ENCODE data around the gene STAT1. TPM values are rescaled to one million over a fixed set of nuclear protein-coding genes. Genes with fewer than 3 reads are reported as not detected.

Gene STAT1
- total and polyA plus RNA-seq, 12 donors, result 8.9 to 438 (median 48.6) TPM

DNA sequence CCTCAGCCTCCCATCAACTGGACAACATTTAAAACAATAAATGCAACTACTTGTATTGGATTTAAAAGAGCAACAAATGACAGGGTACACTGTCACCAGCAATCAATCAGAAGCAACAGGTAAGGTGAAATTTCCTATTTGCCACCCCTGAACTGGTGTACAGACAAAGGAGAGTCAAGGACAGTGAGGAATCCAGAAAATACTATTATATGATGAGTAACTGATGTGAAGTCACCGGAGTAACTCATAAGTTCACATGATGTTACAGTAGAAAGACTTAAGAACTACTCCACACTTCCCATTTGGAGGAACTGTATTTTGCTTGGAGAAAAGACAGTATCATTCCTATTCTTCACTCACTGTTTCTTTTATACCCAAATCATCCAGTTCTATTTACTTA is 4.1 kb upstream of the STAT1 start:
- no peaks in the 10 kb centered on the region for H3K27me3 ChIP-seq
- no peak overlapping the region for H3K4me3 ChIP-seq
- peaks cover 0 to under 1% (median 0%) of the 10 kb centered on the region in 9 donors for H3K36me3 ChIP-seq
- ATAC-seq, result no peak
- DNase-seq, result no peak
- WGBS, 2 donors, result 91 to 92% methylated on average over 1 of the region's 1 CpG
- intact Hi-C loops (cut with DNase I), result no loop called here
- H3K4me1 ChIP-seq, result peaks cover 0 to 65% (median 16%) of the 10 kb centered on the region in 9 donors
- H3K27ac ChIP-seq, result peak overlapping the region in 1 of 10 donors; percentile 49
- no peaks in the 10 kb centered on the region for H3K9me3 ChIP-seq
- TF ChIP-seq, protein P1, sequence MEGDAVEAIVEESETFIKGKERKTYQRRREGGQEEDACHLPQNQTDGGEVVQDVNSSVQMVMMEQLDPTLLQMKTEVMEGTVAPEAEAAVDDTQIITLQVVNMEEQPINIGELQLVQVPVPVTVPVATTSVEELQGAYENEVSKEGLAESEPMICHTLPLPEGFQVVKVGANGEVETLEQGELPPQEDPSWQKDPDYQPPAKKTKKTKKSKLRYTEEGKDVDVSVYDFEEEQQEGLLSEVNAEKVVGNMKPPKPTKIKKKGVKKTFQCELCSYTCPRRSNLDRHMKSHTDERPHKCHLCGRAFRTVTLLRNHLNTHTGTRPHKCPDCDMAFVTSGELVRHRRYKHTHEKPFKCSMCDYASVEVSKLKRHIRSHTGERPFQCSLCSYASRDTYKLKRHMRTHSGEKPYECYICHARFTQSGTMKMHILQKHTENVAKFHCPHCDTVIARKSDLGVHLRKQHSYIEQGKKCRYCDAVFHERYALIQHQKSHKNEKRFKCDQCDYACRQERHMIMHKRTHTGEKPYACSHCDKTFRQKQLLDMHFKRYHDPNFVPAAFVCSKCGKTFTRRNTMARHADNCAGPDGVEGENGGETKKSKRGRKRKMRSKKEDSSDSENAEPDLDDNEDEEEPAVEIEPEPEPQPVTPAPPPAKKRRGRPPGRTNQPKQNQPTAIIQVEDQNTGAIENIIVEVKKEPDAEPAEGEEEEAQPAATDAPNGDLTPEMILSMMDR (IDR thresholded peaks at IDR 0.05), result no peak

DNA sequence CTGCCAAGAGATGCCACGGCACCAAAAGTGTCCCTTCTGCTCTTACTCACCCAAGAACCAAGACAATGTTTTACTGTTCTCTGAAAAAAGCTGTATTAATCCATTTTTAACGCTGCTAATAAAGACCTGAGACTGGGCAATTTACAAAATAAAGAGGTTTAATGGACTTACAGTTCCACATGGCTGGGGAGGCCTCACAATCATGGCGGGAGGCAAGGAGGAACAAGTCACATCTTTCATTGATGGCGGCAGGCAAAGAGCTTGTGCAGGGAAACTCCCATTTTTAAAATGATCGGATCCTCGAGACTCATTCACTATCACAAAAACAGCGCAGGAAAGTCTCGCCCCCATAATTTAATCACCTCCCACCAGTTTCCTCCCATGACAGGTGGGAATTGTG is 1.9 kb upstream of the STAT1 start:
- Histone ChIP-seq H3K27ac (peak overlapping the region in 1 of 10 donors; percentile 97), H3K4me1 (peaks cover 0 to 65% (median 32%) of the 10 kb centered on the region in 9 donors), H3K36me3 (peaks cover 0 to 22% (median 0%) of the 10 kb centered on the region in 9 donors), H3K4me3 (no peak overlapping the region), H3K9me3 (no peaks in the 10 kb centered on the region), H3K27me3 (no peaks in the 10 kb centered on the region)
- DNase-seq (no peak), ATAC-seq (no peak)
- 89% methylated on average over 8 of the region's 8 CpGs for WGBS, 2 donors
- TF ChIP-seq, protein P1 (IDR thresholded peaks at IDR 0.05), result no peak
- intact Hi-C loops (cut with DNase I), result no loop called here

DNA sequence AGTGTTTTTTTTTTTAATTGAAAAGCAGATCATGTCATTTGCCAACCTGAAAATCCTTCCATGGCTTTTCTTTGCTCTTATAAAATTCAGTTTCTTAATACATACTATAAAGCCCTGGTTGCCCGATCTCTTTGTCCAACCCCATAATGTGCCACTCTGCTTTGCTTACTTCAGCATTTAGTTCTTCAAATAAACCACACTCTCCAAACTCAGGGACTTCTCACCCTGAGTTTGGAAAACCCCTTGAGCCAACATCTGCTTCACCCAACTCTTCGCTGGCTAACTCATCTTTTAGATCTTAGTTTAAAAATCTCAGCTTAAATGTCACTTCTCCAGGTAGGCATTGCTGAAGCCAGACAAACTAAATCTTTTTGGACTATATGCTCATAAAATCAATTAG is 1.3 kb upstream of the STAT1 start:
- H3K27me3 ChIP-seq, result no peaks in the 10 kb centered on the region
- peaks cover 0 to 69% (median 35%) of the 10 kb centered on the region in 9 donors for H3K4me1 ChIP-seq
- H3K4me3 ChIP-seq, result no peak overlapping the region
- H3K27ac ChIP-seq, result peak overlapping the region in 5 of 10 donors; percentile 90 to 97 (median 92)
- ATAC-seq (no peak), DNase-seq (no peak)
- no peaks in the 10 kb centered on the region for H3K9me3 ChIP-seq
- WGBS, 2 donors, result 94 to 99% methylated on average over 2 of the region's 2 CpGs
- intact Hi-C loops (cut with DNase I), result no loop called here
- TF ChIP-seq, protein P1 (IDR thresholded peaks at IDR 0.05), result no peak
- H3K36me3 ChIP-seq, result peaks cover 0 to 28% (median 0%) of the 10 kb centered on the region in 9 donors

DNA sequence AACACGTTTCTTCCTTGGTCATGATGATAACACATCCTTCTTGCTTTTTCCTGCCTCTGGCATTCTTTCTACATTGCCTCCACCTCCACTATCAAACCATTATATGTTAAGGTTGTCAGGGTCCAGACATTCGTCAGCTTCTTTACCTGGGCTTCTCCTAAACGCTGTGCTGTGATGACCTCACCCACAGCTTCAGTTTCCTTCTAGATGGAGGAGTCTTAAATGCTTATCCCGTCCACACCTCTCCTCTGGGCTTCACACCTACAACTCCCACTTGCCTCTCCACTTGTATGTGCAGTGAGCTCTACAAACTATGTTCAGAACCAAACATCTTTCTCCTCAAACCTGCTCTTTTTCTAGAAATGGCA is 666 bp upstream of the STAT1 start:
- TF ChIP-seq, protein P1 (IDR thresholded peaks at IDR 0.05), result no peak
- intact Hi-C loops (cut with DNase I), result loop anchor here in 3 of 10 donors (1.0 to 5.0 kb wide), 3 partner anchors 132 to 162 kb away; partner anchors contain the start of gene GLS (in 3 of the 3)
- 38 to 42% methylated on average over 4 of the region's 4 CpGs for WGBS, 2 donors

More for the DNA sequence above, 666 bp upstream of the STAT1 start:
- H3K4me1 ChIP-seq, result peaks cover 0 to 70% (median 32%) of the 10 kb centered on the region in 9 donors
- peaks cover 0 to 34% (median 0%) of the 10 kb centered on the region in 9 donors for H3K36me3 ChIP-seq
- no peaks in the 10 kb centered on the region for H3K27me3 ChIP-seq
- ATAC-seq (no peak), DNase-seq (no peak)
- peak overlapping the region; percentile 83 to 97 (median 93) for H3K27ac ChIP-seq
- H3K4me3 ChIP-seq, result peak overlapping the region in 9 of 10 donors; percentile 67 to 98 (median 84)
- H3K9me3 ChIP-seq, result no peaks in the 10 kb centered on the region
